ENCODE data around the gene TBC1D14.

DNA sequence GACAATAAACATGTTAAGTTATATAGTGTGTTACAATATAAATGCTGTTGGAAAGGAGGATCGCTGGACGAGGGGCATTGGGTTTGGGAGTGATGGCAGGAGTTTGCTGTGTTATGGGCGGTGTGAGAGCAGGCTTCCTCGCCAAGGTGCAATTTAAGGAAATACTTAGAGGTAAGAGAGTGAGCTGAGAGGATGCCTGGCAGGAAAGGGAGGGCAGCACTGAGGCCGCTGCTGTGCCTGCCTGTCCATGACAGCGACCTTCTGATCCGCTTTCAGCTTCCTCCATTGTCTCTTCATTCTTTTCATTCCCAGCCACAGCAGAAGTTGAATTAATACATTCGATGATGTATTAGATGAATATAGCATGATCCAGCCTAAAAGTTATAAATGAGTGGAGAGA is 41.2 kb upstream of the TBC1D14 start:
- no peak for TF ChIP-seq POLR2A (IDR thresholded peaks at IDR 0.05; ENCODE audit: low read length)
- TF ChIP-seq GATA1 (IDR thresholded peaks at IDR 0.05; ENCODE audit: low read depth, low read length), result no peak

Data from erythroblast (primary cell).